HepG2 (cell line): ENCODE results near the gene ENPP1. TPM values are rescaled to one million over a fixed set of nuclear protein-coding genes. Genes with fewer than 3 reads are reported as not detected.

Experiments
- AGO1 ChIP-seq: fragments of 200-400 bp; formaldehyde crosslinking; IDR thresholded peaks from 2 replicates; pipeline ENCODE4 v1.6.1; 2017; ENCODE audit warnings: mild to moderate bottlenecking, low read depth, low read length, moderate library complexity; ENCODE audit not compliant: poor library complexity, severe bottlenecking
- ARNT ChIP-seq: fragments of 450-650 bp; IDR thresholded peaks from 2 replicates; pipeline ENCODE4 v1.6.1; 2017
- CHD2 ChIP-seq: IDR thresholded peaks from 2 replicates; pipeline ENCODE4 v1.6.1; 2011; ENCODE audit warnings: low read depth, low read length, improper control_type of control experiment
- FOXA3 ChIP-seq: IDR thresholded peaks from 2 replicates; pipeline ENCODE4 v1.6.1; 2016; ENCODE audit warnings: missing genetic modification reagents, missing compliant biosample characterization
- JUNB ChIP-seq: sonication (generic); formaldehyde crosslinking; IDR thresholded peaks from 2 replicates; pipeline ENCODE4 v1.8.0; 2022; ENCODE audit warnings: missing genetic modification reagents, mild to moderate bottlenecking, borderline replicate concordance
- KDM2A ChIP-seq: sonication (generic); formaldehyde crosslinking; IDR thresholded peaks from 2 replicates; pipeline ENCODE4 v1.4.0; 2020; ENCODE audit warnings: low read depth, missing genetic modification reagents, borderline replicate concordance
- NCOA5 ChIP-seq: sonication (generic); formaldehyde crosslinking; IDR thresholded peaks from 2 replicates; pipeline ENCODE4 v1.4.0; 2020; ENCODE audit warnings: missing genetic modification reagents
- POGZ ChIP-seq: sonication (generic); formaldehyde crosslinking; IDR thresholded peaks from 2 replicates; pipeline ENCODE4 v1.4.0; 2020; ENCODE audit warnings: mild to moderate bottlenecking, missing genetic modification reagents
- PRDM10 ChIP-seq: sonication (generic); formaldehyde crosslinking; IDR thresholded peaks from 2 replicates; pipeline ENCODE4 v1.4.0; 2020; ENCODE audit warnings: low read depth, missing genetic modification reagents
- RERE ChIP-seq: IDR thresholded peaks from 2 replicates; pipeline ENCODE4 v1.6.1; 2016; ENCODE audit warnings: low read depth, missing genetic modification reagents, missing compliant biosample characterization
- SNAI1 ChIP-seq: sonication (generic); formaldehyde crosslinking; IDR thresholded peaks from 2 replicates; pipeline ENCODE4 v1.5.0; 2020; ENCODE audit warnings: mild to moderate bottlenecking, missing genetic modification reagents, borderline replicate concordance
- STAT5B ChIP-seq: sonication (generic); formaldehyde crosslinking; IDR thresholded peaks from 2 replicates; pipeline ENCODE4 v1.4.0; 2020; ENCODE audit warnings: missing genetic modification reagents
- SUZ12 ChIP-seq: fragments of 150-350 bp; IDR thresholded peaks from 2 replicates; pipeline ENCODE4 v1.6.1; 2014; ENCODE audit warnings: low read depth, low read length
- TSC22D2 ChIP-seq: sonication (generic); formaldehyde crosslinking; IDR thresholded peaks from 2 replicates; pipeline ENCODE4 v1.5.1; 2020; ENCODE audit warnings: missing genetic modification reagents, mild to moderate bottlenecking, borderline replicate concordance
- ZFX ChIP-seq: sonication (generic); formaldehyde crosslinking; IDR thresholded peaks from 2 replicates; pipeline ENCODE4 v1.4.0; 2020; ENCODE audit warnings: mild to moderate bottlenecking, low read depth, missing genetic modification reagents, moderate library complexity
- ZMYM2 ChIP-seq: sonication (generic); formaldehyde crosslinking; IDR thresholded peaks from 2 replicates; pipeline ENCODE4 v1.8.0; 2022; ENCODE audit warnings: mild to moderate bottlenecking, missing genetic modification reagents
- ZNF552 ChIP-seq: sonication (generic); formaldehyde crosslinking; IDR thresholded peaks from 2 replicates; pipeline ENCODE4 v1.9.0; 2022; ENCODE audit warnings: missing genetic modification reagents, mild to moderate bottlenecking, borderline replicate concordance
- ZNF557 ChIP-seq: sonication (generic); formaldehyde crosslinking; IDR thresholded peaks from 2 replicates; pipeline ENCODE4 v1.4.0; 2020; ENCODE audit warnings: missing genetic modification reagents
- ZNF724P ChIP-seq: sonication (generic); formaldehyde crosslinking; IDR thresholded peaks from 2 replicates; pipeline ENCODE4 v1.8.0; 2022; ENCODE audit warnings: missing genetic modification reagents, borderline replicate concordance
- ZNF782 ChIP-seq: sonication (generic); formaldehyde crosslinking; IDR thresholded peaks from 2 replicates; pipeline ENCODE4 v1.4.0; 2020; ENCODE audit warnings: missing genetic modification reagents, mild to moderate bottlenecking, borderline replicate concordance
- ZSCAN25 ChIP-seq: sonication (generic); formaldehyde crosslinking; IDR thresholded peaks from 2 replicates; pipeline ENCODE4 v1.8.0; 2022; ENCODE audit warnings: mild to moderate bottlenecking, missing genetic modification reagents
- polyA plus RNA-seq, 8 experiments: library from polyadenylated mRNA; depleted of rRNA in 3 of 8; stranded (reverse) in 7 of 8; unstranded in 1 of 8; fragments of >200 nt; fragmentation: Illumina TruSeq in 4 of 8; extraction: Trizol in 4 of 8; gene quantifications; 2 replicates each; pipeline versions ENCODE4 v1.2.1 to v1.2.3, GENCODE V29; 2011 to 2016; ENCODE audit warnings: low read depth in 4 of 8, missing spikeins in 1 of 8, mixed read lengths in 1 of 8; ENCODE audit not compliant: insufficient read depth in 1 of 8
- total RNA-seq, 5 experiments: library from RNA; depleted of rRNA; stranded (reverse); fragments of >200 nt; fragmentation: Illumina TruSeq; extraction: Trizol; gene quantifications; 2 replicates each; pipeline ENCODE4 v1.2.3, GENCODE V29; 2016; ENCODE audit warnings: low read depth in 1 of 5

Gene ENPP1
- total and polyA plus RNA-seq, 2 of the 13 experiments (the other 11 are each of a cell fraction or from before 2014, with no cell fraction given) = 56.5 to 160 TPM

DNA sequence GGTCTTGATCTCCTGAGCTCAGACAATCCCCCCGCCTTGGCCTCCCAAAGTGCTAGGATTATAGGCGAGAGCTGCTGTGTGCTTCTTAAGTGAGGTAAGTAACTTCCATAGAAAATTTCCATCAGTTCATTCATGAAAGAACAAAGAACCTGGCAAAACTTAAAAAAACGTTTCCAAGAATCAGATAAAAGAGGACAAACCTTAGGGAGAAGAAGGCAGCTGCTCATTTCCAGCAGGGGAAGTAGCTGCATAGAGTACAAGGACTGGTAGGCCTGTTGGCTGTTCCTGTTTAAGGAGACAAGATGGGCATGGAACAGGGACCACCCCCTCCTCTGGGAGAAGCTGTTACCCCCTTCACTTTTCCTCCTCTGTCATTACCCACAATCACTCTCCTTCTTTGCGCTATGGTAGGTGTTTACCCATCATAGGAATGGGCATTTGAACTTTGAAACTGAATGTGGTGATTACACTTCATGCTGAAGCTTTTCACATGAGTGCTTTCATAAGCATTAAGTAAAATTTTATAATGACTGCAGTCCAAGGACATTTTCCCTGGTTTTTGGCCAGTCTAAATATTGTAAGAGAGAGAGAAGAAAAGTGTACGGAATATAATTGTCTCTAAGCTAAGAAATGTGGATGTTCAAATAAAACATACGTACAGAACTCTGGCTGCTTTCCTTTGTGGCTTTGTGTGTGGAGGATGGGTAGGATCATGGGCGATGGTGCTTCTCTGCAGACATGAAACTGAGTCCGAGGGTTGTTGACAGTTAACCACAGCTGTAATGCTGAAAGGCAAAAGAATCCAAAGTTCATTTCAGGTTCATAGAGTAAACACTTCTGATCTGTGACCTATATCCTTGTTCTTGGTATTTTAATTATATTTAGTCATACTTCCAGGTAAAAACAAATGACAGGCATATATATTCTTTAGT lies 86.9 kb downstream of the ENPP1 start (continued):
- no peak; the same call in 1 of the 2 replicates for TF ChIP-seq ZNF782 (CRISPR knock-in tag)
- no peak for TF ChIP-seq SNAI1 (CRISPR knock-in tag)
- TF ChIP-seq ZNF557 = no peak
- peak; percentile 61 for TF ChIP-seq ZFX (CRISPR knock-in tag)
- no peak for TF ChIP-seq ZNF724P (CRISPR knock-in tag)
- no peak; the same call in 1 of the 2 replicates for TF ChIP-seq STAT5B (CRISPR knock-in tag)
- peak; percentile 51; the same call in 1 of the 2 replicates for TF ChIP-seq PRDM10
- TF ChIP-seq NCOA5 (CRISPR knock-in tag) = no peak
- TF ChIP-seq ZNF552 = no peak
- TF ChIP-seq TSC22D2 = no peak
- no peak for TF ChIP-seq AGO1
- TF ChIP-seq ZSCAN25 (CRISPR knock-in tag) = no peak
- peak; percentile 80; the same call in 1 of the 2 replicates for TF ChIP-seq JUNB (CRISPR knock-in tag)
- no peak for TF ChIP-seq ZMYM2 (CRISPR knock-in tag)
- peak; percentile 73 for TF ChIP-seq RERE
- TF ChIP-seq POGZ (CRISPR knock-in tag) = peak; percentile 79
- TF ChIP-seq SUZ12 = no peak
- TF ChIP-seq CHD2 = peak; percentile 63; the same call in 1 of the 2 replicates
- no peak for TF ChIP-seq ARNT
- peak; percentile 43; the same call in 1 of the 2 replicates for TF ChIP-seq KDM2A (CRISPR knock-in tag)
- peak; percentile 97 for TF ChIP-seq FOXA3 (CRISPR knock-in tag)
